ENCODE results near the gene FBXO8.
A peak's percentile ranks its signal among the peaks of the same experiment; 100 is the strongest.
"Not testable (repeated sequence)": the region's sequence is repeated elsewhere in the genome, so short reads cannot be mapped to it uniquely, and the experiment has no call there.

The FBXO8 gene

GRCh38 chr4:174282836-174283506 lies 496 bp downstream of the FBXO8 start:
- DNase-seq (ENCODE audit: low spot score) = peak; percentile 90

DNA sequence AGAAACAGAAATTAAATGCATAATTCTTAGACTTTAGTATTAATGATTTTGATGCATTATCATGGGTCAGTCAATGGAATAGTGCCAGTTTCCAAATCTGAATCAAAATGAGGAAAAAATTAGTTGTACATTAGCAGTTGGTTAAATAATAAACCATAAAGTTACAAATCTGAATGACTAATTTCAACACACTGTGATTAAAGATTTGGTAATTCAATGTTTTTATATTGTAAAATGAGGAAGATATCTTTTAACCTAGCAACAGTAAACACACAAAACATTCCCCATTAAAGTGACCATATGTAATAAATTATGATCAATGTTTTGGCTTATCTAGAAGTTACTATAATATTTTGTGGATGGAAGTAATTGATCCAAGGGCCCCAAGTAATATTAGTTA lies 1.6 kb downstream of the FBXO8 start:
- DNase-seq (ENCODE audit: low spot score) = no peak

DNA sequence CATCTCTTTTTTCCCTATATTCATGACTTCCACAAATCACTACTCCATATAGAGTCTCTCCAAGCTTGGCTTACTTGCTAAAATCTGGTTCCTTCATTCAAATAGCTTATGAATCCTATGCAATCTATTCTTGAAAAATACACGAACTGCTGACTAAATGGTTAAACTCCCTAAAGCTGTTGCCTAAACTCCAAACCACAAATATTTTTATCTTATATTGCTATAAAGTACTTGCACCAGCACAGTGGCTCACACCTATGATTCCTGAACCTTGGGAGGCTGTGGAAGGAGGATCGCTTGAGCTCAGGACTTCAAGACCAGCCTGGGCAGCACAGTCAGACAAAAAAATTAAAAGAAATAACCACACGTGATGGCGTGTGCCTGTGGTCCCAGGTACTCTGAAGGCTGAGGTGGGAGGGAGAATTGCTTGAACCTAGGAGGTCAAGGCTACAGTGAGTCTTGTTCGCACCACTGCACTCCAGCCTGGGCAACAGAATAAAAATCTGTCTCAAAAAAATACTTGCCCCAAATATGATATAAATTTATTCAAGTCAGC lies 2.2 kb downstream of the FBXO8 start:
- no peak for DNase-seq (ENCODE audit: low spot score)

GRCh38 chr4:174279433-174280155 lies 3.9 kb downstream of the FBXO8 start:
- no peak for DNase-seq (ENCODE audit: low spot score)

- no peak for DNase-seq (ENCODE audit: low spot score)
Measured at GRCh38 chr4:174278467-174278866, 5.0 kb downstream of the FBXO8 start.

DNA sequence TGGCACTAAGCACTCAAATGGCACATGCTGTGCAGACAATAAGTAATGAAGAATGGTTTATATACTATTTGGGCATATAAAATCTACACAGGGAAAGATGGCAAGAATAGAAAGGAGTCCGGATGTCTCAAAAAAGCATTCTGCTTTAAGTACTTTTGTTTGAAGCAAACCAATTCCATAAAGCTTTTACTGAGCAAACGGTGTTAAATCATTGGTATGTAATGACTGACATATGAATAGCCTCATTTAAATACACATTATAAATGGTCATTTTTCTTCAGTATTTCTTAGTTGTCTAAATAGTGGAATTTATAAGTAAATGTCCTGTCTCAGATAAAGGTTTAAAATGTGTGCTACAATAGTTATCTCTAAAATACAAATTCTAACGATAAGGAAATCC lies 6.0 kb downstream of the FBXO8 start:
- no peak for DNase-seq (ENCODE audit: low spot score)

DNA sequence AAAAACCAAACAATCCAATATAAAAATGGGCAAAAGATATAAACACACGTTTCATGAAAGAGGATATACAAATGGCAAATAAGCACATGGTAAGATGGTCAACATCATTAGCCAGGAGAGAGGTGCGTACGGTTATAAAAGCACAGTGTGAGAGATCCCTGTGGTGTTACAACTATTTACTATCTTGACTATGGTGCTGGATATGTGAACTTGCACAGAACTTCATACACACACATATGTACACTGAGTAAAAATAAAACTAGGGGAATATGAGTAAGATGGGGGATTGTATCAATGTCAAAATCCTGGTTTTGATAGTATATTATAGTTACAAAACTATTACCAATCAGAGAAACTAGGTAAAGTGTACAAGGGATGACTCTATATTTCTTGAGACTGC lies 8.4 kb downstream of the FBXO8 start:
- no peak for DNase-seq (ENCODE audit: low spot score)

DNA sequence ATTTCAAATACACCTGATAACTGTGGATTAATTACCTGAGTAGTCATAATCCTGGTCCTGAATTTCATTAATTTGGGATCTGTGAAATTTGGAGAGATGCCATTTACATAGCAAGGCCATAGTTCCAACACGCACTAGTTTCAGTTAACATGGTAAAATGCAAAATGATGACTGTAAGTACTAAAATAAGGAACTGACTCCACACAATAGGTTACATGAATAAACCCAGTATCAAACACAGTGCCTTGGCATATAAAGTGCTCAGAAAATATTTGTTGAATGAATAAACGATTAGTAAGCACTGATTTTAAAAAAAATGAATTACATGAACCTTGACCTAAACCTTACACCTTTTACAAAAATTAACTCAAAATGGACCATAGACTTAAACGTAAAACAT lies 9.0 kb downstream of the FBXO8 start:
- no peak for DNase-seq (ENCODE audit: low spot score)

DNA sequence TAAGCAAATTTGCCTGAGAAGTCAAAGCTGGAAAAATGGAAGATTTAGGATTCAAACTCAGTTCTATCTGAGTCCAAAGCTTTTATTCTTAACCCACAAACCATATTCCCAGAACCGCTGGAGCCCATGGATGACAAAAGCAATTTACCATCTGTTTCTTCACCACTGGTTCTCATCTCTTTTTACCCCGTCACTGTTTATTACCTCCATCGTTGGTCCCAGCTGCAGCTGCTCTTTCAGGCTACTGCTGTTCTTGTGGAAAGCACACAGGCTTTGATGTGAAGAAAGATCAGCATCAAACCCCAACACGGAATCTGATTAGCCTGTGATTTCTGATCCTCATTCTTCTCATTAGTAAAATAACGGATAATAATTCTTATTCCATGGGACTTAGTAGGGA lies 9.5 kb downstream of the FBXO8 start:
- no peak for DNase-seq (ENCODE audit: low spot score)

GRCh38 chr4:174266416-174266815 lies 17.1 kb downstream of the FBXO8 start:
- no peak for DNase-seq (ENCODE audit: low spot score)

DNA sequence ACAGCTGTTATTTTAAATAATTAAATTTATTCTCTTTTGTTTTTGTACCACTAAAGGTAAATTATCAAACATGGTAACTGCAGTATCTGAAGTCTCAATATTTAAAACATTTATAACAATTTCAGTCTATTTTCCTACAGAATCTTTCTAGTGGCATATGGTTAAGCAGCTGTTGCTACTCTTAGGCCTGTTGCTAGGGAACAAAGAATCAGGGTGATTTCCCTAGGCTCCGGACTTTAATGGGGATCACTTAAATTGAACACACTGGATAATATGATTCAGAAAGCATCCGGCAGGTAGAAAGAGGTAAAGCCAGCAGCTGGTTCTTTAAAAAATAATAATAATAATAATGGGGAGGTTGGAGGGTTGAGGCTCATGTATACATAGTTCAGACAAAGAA lies 17.6 kb downstream of the FBXO8 start:
- DNase-seq (ENCODE audit: low spot score) = no peak

DNA sequence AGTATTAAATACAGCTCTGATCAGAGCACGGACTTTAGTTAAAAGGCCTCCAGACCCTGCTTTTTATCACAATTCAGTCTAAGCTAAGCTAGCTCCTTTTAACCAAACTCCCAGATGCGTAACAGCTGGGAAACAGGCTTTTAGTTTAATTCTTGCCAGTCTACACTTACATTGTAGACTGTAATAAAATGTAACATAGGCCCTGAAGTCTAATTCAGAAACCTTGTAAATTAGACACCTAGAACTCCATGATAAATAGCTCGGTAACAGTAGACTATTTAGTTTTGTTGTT lies 20.1 kb downstream of the FBXO8 start:
- DNase-seq (ENCODE audit: low spot score) = no peak

DNA sequence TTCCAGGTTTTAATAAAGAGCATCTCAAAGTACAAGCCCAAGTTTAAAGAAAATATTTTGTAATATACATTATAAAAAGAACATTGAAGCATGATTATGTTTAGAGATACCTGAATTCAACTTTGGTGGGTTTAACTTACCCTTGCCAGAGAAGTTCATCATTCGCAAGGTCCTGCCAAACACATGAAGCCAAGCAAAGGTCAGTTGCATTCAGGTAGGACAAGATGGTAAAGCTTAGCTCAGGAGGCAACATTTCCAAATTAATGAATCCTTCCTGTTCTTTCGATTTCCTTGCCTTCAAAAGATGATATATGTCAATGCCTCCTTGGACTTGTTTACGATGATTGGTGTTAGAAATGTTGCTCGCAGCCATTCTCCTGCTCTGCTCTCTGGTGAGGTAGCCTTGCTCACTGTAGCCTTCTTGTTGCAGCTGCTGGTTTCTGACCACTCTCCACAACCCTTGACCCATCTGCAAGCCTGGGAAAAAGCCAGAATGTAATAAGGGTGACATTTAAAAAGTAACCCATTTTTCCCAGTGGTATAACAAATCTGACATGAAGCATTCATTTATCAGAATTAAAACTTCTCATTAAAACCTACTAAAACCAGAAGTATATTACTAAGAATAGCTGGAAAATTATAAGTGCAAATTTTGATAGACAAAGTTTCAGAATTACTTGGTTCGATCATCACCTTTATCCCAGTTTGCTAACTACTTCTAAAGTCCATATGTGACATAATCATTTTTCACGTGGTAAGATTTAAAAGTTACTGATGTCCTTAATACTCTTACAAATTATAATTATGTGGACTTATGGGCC lies 20.6 kb downstream of the FBXO8 start:
- no peak for DNase-seq (ENCODE audit: low spot score)

DNA sequence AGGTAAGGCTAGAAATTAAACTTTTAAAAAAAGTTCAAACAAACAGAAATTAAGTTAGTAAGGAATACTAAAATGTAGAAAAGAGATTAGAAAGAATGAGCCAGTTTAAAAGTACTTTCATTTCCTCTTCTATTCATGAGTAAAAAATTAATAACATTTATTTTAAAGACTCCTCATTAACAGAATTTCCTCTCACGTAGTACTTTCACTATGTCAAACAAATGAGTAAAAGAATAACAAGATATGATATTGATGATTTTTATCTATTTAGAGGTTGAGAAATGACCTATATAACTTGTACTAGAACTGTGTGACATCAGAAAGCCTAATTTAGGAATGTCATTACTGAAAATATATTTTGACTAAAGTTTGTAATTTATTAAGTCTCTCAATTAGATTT lies 22.0 kb downstream of the FBXO8 start:
- DNase-seq (ENCODE audit: low spot score) = not testable (repeated sequence)

- peak; percentile 23 for DNase-seq (ENCODE audit: low spot score)
Measured at GRCh38 chr4:174260099-174260498, 23.4 kb downstream of the FBXO8 start.

DNA sequence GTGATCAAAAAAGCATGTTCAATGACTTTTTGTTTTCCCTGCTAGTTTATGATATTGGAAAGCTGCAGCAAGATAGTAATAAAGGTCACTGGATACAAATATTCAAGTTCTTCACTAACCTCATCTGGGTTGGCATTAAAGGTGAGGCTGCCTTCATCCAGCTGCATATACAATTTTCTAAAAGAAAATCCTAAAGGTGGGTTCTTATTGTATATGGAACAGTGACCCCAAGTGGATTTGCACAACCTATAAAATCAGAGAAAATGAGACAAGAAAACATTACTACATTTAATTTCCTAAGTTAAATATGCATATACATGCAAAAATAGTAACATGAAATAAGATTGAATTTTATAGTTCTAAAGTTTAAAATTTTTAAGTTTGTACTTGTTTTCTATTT lies 23.9 kb downstream of the FBXO8 start:
- no peak for DNase-seq (ENCODE audit: low spot score)

DNA sequence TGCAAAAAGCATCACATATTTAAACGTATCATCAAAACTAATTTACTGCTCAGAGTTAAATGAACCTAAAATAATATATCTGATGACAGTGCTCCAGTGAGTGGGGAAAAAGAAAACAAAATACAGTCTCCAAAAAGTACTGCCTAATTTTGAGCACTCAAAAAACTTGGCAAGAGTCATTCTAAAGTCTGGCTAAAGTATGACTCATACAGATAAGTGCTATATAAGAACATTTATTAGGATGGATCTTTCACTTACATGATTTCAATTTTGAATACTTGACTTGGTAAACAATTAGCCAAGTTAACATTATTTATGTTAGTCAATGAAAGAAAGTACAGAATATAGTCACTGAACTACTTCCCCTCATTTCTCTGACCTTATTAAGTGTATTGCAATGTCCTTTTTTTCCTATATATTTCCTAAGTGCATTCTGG lies 27.2 kb downstream of the FBXO8 start:
- DNase-seq (ENCODE audit: low spot score) = no peak

DNA sequence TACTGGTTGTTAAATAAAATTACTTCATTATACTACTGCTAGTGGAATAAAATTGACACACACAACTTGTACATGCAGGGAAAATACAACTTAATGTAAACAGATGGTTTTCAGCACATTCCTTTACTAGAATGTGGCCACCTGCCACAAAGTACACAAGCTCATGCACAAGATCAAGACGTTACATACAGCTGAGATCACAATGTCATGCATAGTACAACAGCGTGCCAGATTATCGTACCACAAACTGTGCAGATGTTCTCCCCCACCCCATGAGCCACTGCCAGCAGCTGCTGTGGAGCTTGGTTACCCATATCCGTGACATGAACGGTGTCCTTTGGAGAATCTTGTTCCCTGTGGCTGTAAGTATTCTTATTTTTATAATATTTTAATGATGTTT lies 27.7 kb downstream of the FBXO8 start:
- DNase-seq (ENCODE audit: low spot score) = no peak

DNA sequence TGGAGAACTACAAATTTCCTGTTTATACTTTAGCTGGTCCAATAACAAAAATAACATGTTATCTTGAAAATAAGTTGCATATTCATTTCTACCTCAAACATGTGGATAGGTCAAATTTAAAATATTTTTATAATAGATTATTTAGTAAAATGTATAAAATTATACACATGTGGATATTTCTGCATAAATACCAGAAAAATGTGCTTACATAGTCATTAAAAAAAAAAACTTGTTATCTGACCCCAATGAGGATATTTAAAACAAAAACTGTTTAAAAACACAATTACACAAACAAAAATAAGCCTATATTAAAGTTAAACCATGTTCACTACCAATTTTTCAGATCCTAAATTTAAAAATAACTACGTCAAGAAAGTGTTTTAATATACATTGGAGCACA lies 28.1 kb downstream of the FBXO8 start:
- DNase-seq (ENCODE audit: low spot score) = no peak

- no peak for DNase-seq (ENCODE audit: low spot score)
Measured at GRCh38 chr4:174254613-174255012, 28.9 kb downstream of the FBXO8 start.

DNA sequence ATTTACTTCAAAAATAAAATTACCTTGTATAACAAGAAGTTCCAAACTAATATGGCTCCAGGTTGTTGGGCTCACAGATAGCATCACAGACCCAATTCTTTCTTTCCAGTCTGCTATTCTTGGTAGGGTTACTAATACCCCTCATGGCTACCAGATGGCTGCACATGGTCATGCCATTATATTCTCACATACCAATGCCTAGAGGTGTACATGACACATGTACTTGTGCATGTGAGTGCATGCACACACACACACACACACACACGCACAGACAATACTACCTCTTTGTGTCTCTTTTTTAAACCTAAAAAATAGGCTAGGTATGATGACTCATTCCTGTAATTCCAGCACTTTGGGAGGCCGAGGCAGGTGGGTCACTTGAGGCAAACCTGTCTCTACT lies 31.1 kb downstream of the FBXO8 start:
- no peak for DNase-seq (ENCODE audit: low spot score)

DNA sequence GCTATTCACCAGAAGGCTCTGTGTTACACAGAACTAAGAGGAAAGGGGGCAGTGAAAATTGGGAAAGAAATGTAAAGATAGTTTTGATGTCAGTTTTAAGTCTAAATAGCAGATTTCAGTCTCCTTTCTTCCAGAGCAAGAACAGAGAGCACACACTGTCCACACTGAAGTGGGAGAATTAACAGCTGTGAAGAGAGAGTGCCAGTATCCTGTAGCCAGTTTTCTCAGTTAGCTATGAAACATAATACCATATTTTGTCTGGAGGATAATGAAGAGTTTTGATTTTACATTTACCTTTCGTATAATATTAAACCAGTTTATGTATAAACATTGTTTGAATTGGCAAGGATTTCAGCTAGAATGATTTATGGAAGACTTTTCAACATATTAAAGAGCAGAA lies 35.1 kb downstream of the FBXO8 start:
- no peak for DNase-seq (ENCODE audit: low spot score)

- no peak for DNase-seq (ENCODE audit: low spot score)
Measured at GRCh38 chr4:174245714-174246113, 37.8 kb downstream of the FBXO8 start.

Measured in HuH-7 (cell line).